SIG-M5 treated with dmso at 0.1 percent for 504 hours (cell line): ENCODE results near the gene STPG4.
A peak's percentile ranks its signal among the peaks of the same experiment; 100 is the strongest.

ENCODE experiments used
- DNase-seq: peaks from one replicate; lab custom pipeline; 2025; ENCODE audit not compliant: unreplicated experiment; lab: John Stamatoyannopoulos, UW

Gene STPG4

GRCh38 chr2:47091118-47091517 lies 64.0 kb downstream of the STPG4 start:
- no peak for DNase-seq

GRCh38 chr2:47089083-47089464 lies 66.0 kb downstream of the STPG4 start:
- DNase-seq: no peak

GRCh38 chr2:47088371-47089082 lies 66.6 kb downstream of the STPG4 start:
- no peak for DNase-seq

GRCh38 chr2:47087051-47087450 lies 68.1 kb downstream of the STPG4 start:
- DNase-seq: no peak

- DNase-seq: no peak
Measured at GRCh38 chr2:47086571-47086970, 68.5 kb downstream of the STPG4 start.

GRCh38 chr2:47086054-47086471 lies 69.0 kb downstream of the STPG4 start:
- no peak for DNase-seq

- no peak for DNase-seq
Measured at GRCh38 chr2:47083886-47084687, 71.0 kb downstream of the STPG4 start.

GRCh38 chr2:47083485-47083884 lies 71.6 kb downstream of the STPG4 start:
- DNase-seq: no peak

GRCh38 chr2:47083005-47083404 lies 72.1 kb downstream of the STPG4 start:
- no peak for DNase-seq

- no peak for DNase-seq
Measured at GRCh38 chr2:47080888-47081301, 74.2 kb downstream of the STPG4 start.

- DNase-seq: no peak
Measured at GRCh38 chr2:47079515-47080412, 75.3 kb downstream of the STPG4 start.

- DNase-seq: no peak
Measured at GRCh38 chr2:47078541-47079482, 76.3 kb downstream of the STPG4 start.

GRCh38 chr2:47077442-47078117 lies 77.5 kb downstream of the STPG4 start:
- no peak for DNase-seq

- peak; percentile 36 for DNase-seq
Measured at GRCh38 chr2:47076586-47077441, 78.3 kb downstream of the STPG4 start.

GRCh38 chr2:47076126-47076506 lies 79.0 kb downstream of the STPG4 start:
- DNase-seq: no peak

- no peak for DNase-seq
Measured at GRCh38 chr2:47075361-47076125, 79.6 kb downstream of the STPG4 start.

- no peak for DNase-seq
Measured at GRCh38 chr2:47074691-47075090, 80.4 kb downstream of the STPG4 start.

- no peak for DNase-seq
Measured at GRCh38 chr2:47073641-47074040, 81.5 kb downstream of the STPG4 start.
